SK-N-SH treated with all-trans-retinoic acid at 6 μM for 48 hours (cell line): ENCODE measurements around the gene CFDP1.

Experiments
- ATAC-seq: fragments of 200-7000 bp; cut with Tn5 transposase; 3 replicates; pipeline ENCODE4 v1.9.1; 2020; ENCODE audit warnings: mild to moderate bottlenecking, moderate library complexity
- ARNTL ChIP-seq: fragments of 450-650 bp; formaldehyde crosslinking; IDR thresholded peaks from 2 replicates; pipeline ENCODE4 v1.5.0; 2020; ENCODE audit warnings: low read depth, mild to moderate bottlenecking, moderate library complexity, borderline replicate concordance
- ESRRG ChIP-seq: fragments of 250-450 bp; sonication (Bioruptor Pico); IDR thresholded peaks from 2 replicates; pipeline ENCODE4 v1.6.1; 2021; ENCODE audit warnings: mild to moderate bottlenecking
- GLIS3 ChIP-seq: fragments of 250-450 bp; sonication (Bioruptor Pico); IDR thresholded peaks from 2 replicates; pipeline ENCODE4 v1.5.0; 2020; ENCODE audit warnings: mild to moderate bottlenecking, moderate library complexity
- ISL1 ChIP-seq: fragments of 250-450 bp; sonication (Bioruptor Pico); IDR thresholded peaks from 2 replicates; pipeline ENCODE4 v2.1.2; 2022; ENCODE audit warnings: mild to moderate bottlenecking, moderate library complexity
- PPARA ChIP-seq: fragments of 250-450 bp; sonication (Bioruptor Pico); IDR thresholded peaks from 2 replicates; pipeline ENCODE4 v1.5.0; 2020; ENCODE audit warnings: mild to moderate bottlenecking, borderline replicate concordance
- SNAI2 ChIP-seq: fragments of 250-450 bp; sonication (Bioruptor Pico); IDR thresholded peaks from 2 replicates; pipeline ENCODE4 v1.5.0; 2020; ENCODE audit warnings: mild to moderate bottlenecking, moderate library complexity
- TOX ChIP-seq: fragments of 250-450 bp; sonication (Bioruptor Pico); IDR thresholded peaks from 2 replicates; pipeline ENCODE4 v1.8.0; 2021; ENCODE audit warnings: mild to moderate bottlenecking, moderate library complexity, borderline replicate concordance
- ZC3H10 ChIP-seq: fragments of 250-450 bp; sonication (Bioruptor Pico); IDR thresholded peaks from 2 replicates; pipeline ENCODE4 v1.5.1; 2021; ENCODE audit warnings: mild to moderate bottlenecking, moderate library complexity
- ZFP3 ChIP-seq: fragments of 250-450 bp; sonication (Bioruptor Pico); IDR thresholded peaks from 2 replicates; pipeline ENCODE4 v1.5.0; 2020; ENCODE audit warnings: mild to moderate bottlenecking, moderate library complexity
- ZFP30 ChIP-seq: fragments of 450-650 bp; formaldehyde crosslinking; IDR thresholded peaks from 2 replicates; pipeline ENCODE4 v1.5.0; 2022; ENCODE audit warnings: mild to moderate bottlenecking, moderate library complexity
- ZNF565 ChIP-seq: fragments of 450-650 bp; formaldehyde crosslinking; conservative IDR thresholded peaks from 2 replicates; pipeline ENCODE4 v1.5.0; 2020; ENCODE audit warnings: low read depth, mild to moderate bottlenecking, moderate library complexity
- ZNF70 ChIP-seq: fragments of 450-650 bp; formaldehyde crosslinking; IDR thresholded peaks from 2 replicates; pipeline ENCODE4 v1.5.0; 2020; ENCODE audit warnings: mild to moderate bottlenecking, moderate library complexity
- ZNF8 ChIP-seq: fragments of 450-650 bp; formaldehyde crosslinking; IDR thresholded peaks from 2 replicates; pipeline ENCODE4 v1.5.0; 2020; ENCODE audit warnings: mild to moderate bottlenecking, moderate library complexity
- TF ChIP-seq, protein P1 (sequence below): fragments of 250-450 bp; sonication (Bioruptor Pico); IDR thresholded peaks from 2 replicates; pipeline ENCODE4 v1.5.0; 2020; ENCODE audit warnings: mild to moderate bottlenecking, moderate library complexity
- TF ChIP-seq, protein P2 (sequence below): fragments of 250-450 bp; sonication (Bioruptor Pico); IDR thresholded peaks from 2 replicates; pipeline ENCODE4 v1.5.1; 2020; ENCODE audit warnings: low read depth, mild to moderate bottlenecking, moderate library complexity
- TF ChIP-seq, protein P3 (sequence below): fragments of 250-450 bp; sonication (Bioruptor Pico); IDR thresholded peaks from 2 replicates; pipeline ENCODE4 v1.8.0; 2021; ENCODE audit warnings: low read depth, mild to moderate bottlenecking, moderate library complexity, borderline replicate concordance
- TF ChIP-seq, protein P4 (sequence below): fragments of 250-450 bp; sonication (Bioruptor Pico); IDR thresholded peaks from 2 replicates; pipeline ENCODE4 v1.8.0; 2020; ENCODE audit warnings: mild to moderate bottlenecking, moderate library complexity, borderline replicate concordance

Gene CFDP1

DNA sequence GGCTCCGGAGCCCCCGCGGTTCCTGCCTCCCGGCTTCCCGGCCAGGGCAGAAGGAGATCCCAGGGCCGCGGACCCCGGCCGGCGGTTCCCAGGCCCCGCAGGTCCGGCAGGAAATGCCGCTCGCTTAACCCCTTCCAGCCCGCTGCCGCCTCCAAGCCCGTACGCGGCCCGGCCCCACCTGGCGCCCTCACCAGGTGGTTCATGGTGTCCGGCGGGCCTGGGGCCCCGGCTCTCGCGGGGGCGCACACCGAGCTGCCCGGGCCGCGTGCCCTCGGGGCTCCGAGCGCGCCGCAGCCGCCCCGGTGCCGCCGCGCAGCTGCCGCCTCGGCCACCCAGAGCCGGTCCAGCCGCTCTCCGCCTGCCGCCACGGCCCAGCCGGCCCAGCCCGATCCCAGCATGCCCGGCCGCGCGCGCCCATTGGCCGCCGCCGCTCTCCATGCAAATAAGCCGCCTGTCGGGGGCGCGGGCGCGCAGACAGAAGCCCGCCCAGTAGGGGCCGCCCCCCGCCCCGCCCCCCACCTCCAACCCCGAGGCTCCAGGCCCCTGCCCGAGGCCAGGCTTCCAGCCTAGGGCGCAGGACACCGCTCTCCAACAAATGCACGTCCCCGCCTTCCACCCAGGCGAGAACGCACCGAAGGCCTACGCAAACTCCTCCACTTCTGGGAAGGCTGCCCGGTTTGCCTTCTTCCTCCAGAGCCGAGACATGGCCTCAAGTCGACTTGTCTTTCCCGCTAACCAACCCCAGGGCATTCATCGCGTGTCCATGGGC lies 181.8 kb downstream of the CFDP1 start, which contains the start of gene BCAR1:
BCAR1 (minus strand) TSS at position 345 of the 769 bp plus-strand sequence; CDS start at position 203, 142 bp downstream.
- peak; percentile 70 for ATAC-seq
- TF ChIP-seq, protein P1, sequence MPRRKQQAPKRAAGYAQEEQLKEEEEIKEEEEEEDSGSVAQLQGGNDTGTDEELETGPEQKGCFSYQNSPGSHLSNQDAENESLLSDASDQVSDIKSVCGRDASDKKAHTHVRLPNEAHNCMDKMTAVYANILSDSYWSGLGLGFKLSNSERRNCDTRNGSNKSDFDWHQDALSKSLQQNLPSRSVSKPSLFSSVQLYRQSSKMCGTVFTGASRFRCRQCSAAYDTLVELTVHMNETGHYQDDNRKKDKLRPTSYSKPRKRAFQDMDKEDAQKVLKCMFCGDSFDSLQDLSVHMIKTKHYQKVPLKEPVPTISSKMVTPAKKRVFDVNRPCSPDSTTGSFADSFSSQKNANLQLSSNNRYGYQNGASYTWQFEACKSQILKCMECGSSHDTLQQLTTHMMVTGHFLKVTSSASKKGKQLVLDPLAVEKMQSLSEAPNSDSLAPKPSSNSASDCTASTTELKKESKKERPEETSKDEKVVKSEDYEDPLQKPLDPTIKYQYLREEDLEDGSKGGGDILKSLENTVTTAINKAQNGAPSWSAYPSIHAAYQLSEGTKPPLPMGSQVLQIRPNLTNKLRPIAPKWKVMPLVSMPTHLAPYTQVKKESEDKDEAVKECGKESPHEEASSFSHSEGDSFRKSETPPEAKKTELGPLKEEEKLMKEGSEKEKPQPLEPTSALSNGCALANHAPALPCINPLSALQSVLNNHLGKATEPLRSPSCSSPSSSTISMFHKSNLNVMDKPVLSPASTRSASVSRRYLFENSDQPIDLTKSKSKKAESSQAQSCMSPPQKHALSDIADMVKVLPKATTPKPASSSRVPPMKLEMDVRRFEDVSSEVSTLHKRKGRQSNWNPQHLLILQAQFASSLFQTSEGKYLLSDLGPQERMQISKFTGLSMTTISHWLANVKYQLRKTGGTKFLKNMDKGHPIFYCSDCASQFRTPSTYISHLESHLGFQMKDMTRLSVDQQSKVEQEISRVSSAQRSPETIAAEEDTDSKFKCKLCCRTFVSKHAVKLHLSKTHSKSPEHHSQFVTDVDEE: no peak
- no peak for TF ChIP-seq ZFP30 (CRISPR knock-in tag)
- TF ChIP-seq SNAI2: no peak
- TF ChIP-seq, protein P2, sequence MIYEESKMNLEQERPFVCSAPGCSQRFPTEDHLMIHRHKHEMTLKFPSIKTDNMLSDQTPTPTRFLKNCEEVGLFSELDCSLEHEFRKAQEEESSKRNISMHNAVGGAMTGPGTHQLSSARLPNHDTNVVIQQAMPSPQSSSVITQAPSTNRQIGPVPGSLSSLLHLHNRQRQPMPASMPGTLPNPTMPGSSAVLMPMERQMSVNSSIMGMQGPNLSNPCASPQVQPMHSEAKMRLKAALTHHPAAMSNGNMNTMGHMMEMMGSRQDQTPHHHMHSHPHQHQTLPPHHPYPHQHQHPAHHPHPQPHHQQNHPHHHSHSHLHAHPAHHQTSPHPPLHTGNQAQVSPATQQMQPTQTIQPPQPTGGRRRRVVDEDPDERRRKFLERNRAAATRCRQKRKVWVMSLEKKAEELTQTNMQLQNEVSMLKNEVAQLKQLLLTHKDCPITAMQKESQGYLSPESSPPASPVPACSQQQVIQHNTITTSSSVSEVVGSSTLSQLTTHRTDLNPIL (CRISPR knock-in tag): no peak
- TF ChIP-seq TOX: no peak

DNA sequence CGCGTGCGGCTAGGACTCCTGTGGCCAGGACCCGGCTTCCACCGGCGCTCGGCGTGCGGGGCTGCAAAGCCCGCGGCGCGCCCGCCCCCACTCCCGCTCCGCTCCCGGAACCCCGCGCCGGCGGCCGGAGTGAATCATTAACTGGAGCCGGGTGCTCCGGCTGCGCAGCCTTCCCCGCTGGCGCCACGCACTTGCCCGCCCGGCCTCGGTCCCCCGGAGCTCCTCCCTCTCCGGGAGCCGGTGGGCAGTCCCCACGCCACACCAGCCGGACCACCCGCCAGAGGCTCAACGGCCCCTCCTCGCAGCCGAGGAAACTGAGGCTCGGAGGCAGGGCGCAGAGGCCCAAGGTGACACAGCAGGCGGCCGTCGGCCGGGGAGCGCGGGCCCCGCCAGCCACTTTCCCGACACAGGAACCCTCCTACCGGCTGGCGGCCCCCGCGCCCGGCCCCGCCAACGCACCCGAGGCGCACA lies 182.5 kb downstream of the CFDP1 start:
- TF ChIP-seq, protein P2 (CRISPR knock-in tag): no peak
- no peak for TF ChIP-seq ZNF8
- no peak for TF ChIP-seq GLIS3 (CRISPR knock-in tag)
- TF ChIP-seq PPARA (CRISPR knock-in tag): no peak
- no peak for TF ChIP-seq ISL1 (CRISPR knock-in tag)
- TF ChIP-seq ZFP30 (CRISPR knock-in tag): no peak
- TF ChIP-seq ARNTL (CRISPR knock-in tag): no peak
- TF ChIP-seq TOX: no peak
- TF ChIP-seq ZFP3 (CRISPR knock-in tag): no peak
- TF ChIP-seq ZNF70 (CRISPR knock-in tag): no peak
- TF ChIP-seq, protein P3, sequence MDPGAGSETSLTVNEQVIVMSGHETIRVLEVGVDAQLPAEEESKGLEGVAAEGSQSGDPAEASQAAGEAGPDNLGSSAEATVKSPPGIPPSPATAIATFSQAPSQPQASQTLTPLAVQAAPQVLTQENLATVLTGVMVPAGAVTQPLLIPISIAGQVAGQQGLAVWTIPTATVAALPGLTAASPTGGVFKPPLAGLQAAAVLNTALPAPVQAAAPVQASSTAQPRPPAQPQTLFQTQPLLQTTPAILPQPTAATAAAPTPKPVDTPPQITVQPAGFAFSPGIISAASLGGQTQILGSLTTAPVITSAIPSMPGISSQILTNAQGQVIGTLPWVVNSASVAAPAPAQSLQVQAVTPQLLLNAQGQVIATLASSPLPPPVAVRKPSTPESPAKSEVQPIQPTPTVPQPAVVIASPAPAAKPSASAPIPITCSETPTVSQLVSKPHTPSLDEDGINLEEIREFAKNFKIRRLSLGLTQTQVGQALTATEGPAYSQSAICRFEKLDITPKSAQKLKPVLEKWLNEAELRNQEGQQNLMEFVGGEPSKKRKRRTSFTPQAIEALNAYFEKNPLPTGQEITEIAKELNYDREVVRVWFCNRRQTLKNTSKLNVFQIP (CRISPR knock-in tag): no peak
- TF ChIP-seq ZC3H10 (CRISPR knock-in tag): no peak
- no peak; the same call in 2 of the 3 replicates for ATAC-seq

DNA sequence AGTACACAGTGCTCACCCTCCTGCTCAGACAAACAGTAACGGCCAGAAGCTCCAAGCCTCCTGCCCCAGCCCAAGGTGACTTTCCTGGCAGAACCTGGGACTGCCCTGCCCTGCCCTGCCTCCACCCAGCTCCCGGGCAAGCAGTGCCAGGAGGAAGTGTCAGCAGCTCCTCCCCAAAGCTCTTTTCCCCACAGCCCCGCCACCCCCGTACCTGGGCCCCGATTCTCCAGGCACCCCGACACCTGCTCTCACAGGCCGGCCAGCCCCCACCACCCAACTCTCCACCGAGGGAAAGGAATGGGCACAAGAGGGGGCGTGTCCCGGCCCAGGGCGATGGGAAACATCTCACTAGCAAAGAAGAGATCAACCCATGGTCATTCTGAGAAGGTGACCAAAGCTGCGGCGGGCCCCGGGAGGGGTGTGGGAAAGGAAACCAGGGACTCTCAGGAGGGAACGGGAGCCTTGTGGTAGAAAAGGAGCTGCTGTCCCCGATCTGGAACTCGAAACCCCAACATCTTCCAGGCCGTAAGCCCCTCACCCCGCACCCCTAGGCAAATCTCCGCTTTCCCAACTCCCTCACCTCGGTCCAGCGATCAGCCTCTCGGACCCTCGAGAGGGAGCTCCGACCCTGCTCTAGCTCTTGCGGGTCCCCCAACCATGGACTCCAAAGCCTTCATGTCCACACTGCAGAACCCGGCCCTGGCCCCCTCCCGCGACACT lies 183.1 kb downstream of the CFDP1 start:
- no peak for ATAC-seq
- TF ChIP-seq, protein P3 (CRISPR knock-in tag): no peak
- TF ChIP-seq ZNF565 (no peak), GLIS3 (CRISPR knock-in tag) (no peak), ESRRG (CRISPR knock-in tag) (no peak), SNAI2 (no peak), ZNF70 (CRISPR knock-in tag) (no peak), ISL1 (CRISPR knock-in tag) (no peak)
- TF ChIP-seq, protein P4, sequence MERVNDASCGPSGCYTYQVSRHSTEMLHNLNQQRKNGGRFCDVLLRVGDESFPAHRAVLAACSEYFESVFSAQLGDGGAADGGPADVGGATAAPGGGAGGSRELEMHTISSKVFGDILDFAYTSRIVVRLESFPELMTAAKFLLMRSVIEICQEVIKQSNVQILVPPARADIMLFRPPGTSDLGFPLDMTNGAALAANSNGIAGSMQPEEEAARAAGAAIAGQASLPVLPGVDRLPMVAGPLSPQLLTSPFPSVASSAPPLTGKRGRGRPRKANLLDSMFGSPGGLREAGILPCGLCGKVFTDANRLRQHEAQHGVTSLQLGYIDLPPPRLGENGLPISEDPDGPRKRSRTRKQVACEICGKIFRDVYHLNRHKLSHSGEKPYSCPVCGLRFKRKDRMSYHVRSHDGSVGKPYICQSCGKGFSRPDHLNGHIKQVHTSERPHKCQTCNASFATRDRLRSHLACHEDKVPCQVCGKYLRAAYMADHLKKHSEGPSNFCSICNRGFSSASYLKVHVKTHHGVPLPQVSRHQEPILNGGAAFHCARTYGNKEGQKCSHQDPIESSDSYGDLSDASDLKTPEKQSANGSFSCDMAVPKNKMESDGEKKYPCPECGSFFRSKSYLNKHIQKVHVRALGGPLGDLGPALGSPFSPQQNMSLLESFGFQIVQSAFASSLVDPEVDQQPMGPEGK (CRISPR knock-in tag): no peak
- TF ChIP-seq, protein P2 (CRISPR knock-in tag): no peak
